H9 (cell line): Measurements from ENCODE around the gene CERS6. TPM values are rescaled to one million over a fixed set of nuclear protein-coding genes. Genes with fewer than 3 reads are reported as not detected.

Source experiments
- DNase-seq: peaks from one replicate; pipeline ENCODE4 v3.0.0-alpha.2; 2017
- H2AFZ ChIP-seq: one replicate; pipeline ENCODE4 v1.6.1; 2013; ENCODE audit warnings: mild to moderate bottlenecking, low read length, control low read depth, moderate library complexity
- H2AK5ac ChIP-seq: 2 replicates; pipeline ENCODE4 v1.6.1; 2013; ENCODE audit warnings: low read length, control low read depth, mixed read lengths; ENCODE audit not compliant: insufficient read length
- H2BK120ac ChIP-seq: one replicate; pipeline ENCODE4 v1.6.1; 2013; ENCODE audit warnings: low read depth, mild to moderate bottlenecking, low read length, control low read depth, inconsistent platforms; ENCODE audit not compliant: poor library complexity, severe bottlenecking
- H2BK12ac ChIP-seq: 2 replicates; pipeline ENCODE4 v1.6.1; 2013; ENCODE audit warnings: low read length, control low read depth, mixed read lengths, low read depth; ENCODE audit not compliant: insufficient read length
- H2BK15ac ChIP-seq: 2 replicates; pipeline ENCODE4 v1.6.1; 2013; ENCODE audit warnings: low read depth, low read length, control low read depth
- H2BK20ac ChIP-seq: one replicate; pipeline ENCODE4 v1.6.1; 2013; ENCODE audit warnings: low read depth, mild to moderate bottlenecking, low read length, control low read depth, inconsistent platforms; ENCODE audit not compliant: poor library complexity, severe bottlenecking
- H2BK5ac ChIP-seq: 2 replicates; pipeline ENCODE4 v1.6.1; 2013; ENCODE audit warnings: low read length, control low read depth, mixed read lengths; ENCODE audit not compliant: insufficient read length
- H3K14ac ChIP-seq: 2 replicates; pipeline ENCODE4 v1.6.1; 2013; ENCODE audit warnings: low read length, control low read depth; ENCODE audit not compliant: insufficient read depth
- H3K18ac ChIP-seq: 2 replicates; pipeline ENCODE4 v1.6.1; 2013; ENCODE audit warnings: low read depth, mild to moderate bottlenecking, mixed read lengths, low read length, control low read depth; ENCODE audit not compliant: insufficient read length
- H3K23ac ChIP-seq: 2 replicates; pipeline ENCODE4 v1.6.1; 2013; ENCODE audit warnings: low read length, control low read depth, mixed read lengths, low read depth; ENCODE audit not compliant: insufficient read length
- H3K23me2 ChIP-seq: 2 replicates; pipeline ENCODE4 v1.6.1; 2013; ENCODE audit warnings: low read depth, mild to moderate bottlenecking, mixed read lengths, low read length, control low read depth; ENCODE audit not compliant: insufficient read length, poor library complexity, severe bottlenecking
- H3K27ac ChIP-seq: 2 replicates; pipeline ENCODE4 v1.5.1; 2013; ENCODE audit warnings: low read length, control low read depth, mixed read lengths, low read depth; ENCODE audit not compliant: insufficient read length
- H3K27me3 ChIP-seq: 2 replicates; pipeline ENCODE4 v1.6.1; 2013; ENCODE audit warnings: low read length, control low read depth, inconsistent platforms; ENCODE audit not compliant: insufficient read depth
- H3K4ac ChIP-seq: 2 replicates; pipeline ENCODE4 v1.6.1; 2013; ENCODE audit warnings: low read depth, mild to moderate bottlenecking, control low read depth, inconsistent platforms, low read length, moderate library complexity
- H3K4me1 ChIP-seq: 2 replicates; pipeline ENCODE4 v1.6.1; 2013; ENCODE audit warnings: low read length, control low read depth, inconsistent platforms; ENCODE audit not compliant: insufficient read depth
- H3K4me2 ChIP-seq: 2 replicates; pipeline ENCODE4 v1.6.1; 2013; ENCODE audit warnings: low read length, control low read depth, mixed read lengths; ENCODE audit not compliant: insufficient read length, insufficient read depth
- H3K56ac ChIP-seq: 2 replicates; pipeline ENCODE4 v1.6.1; 2013; ENCODE audit warnings: low read depth, mild to moderate bottlenecking, mixed read lengths, low read length, control low read depth; ENCODE audit not compliant: insufficient read length
- H3K79me1 ChIP-seq: 2 replicates; pipeline ENCODE4 v1.6.1; 2013; ENCODE audit warnings: low read depth, mild to moderate bottlenecking, moderate library complexity, low read length, control low read depth, inconsistent platforms; ENCODE audit not compliant: insufficient read depth, poor library complexity, severe bottlenecking
- H3K79me2 ChIP-seq: 2 replicates; pipeline ENCODE4 v1.6.1; 2013; ENCODE audit warnings: low read length, control low read depth, inconsistent platforms; ENCODE audit not compliant: insufficient read depth
- H3K9ac ChIP-seq: 2 replicates; pipeline ENCODE4 v1.6.1; 2013; ENCODE audit warnings: low read length, control low read depth, mixed read lengths; ENCODE audit not compliant: insufficient read length; ENCODE audit errors: extremely low read depth
- H3K9me3 ChIP-seq: one replicate; pipeline ENCODE4 v1.6.1; 2013; ENCODE audit warnings: low read depth, low read length, inconsistent platforms; ENCODE audit not compliant: control insufficient read depth
- H3T11ph ChIP-seq: one replicate; pipeline ENCODE4 v1.6.1; 2013; ENCODE audit warnings: mild to moderate bottlenecking, low read length, control low read depth, inconsistent platforms
- H4K20me1 ChIP-seq: one replicate; pipeline ENCODE4 v1.6.1; 2013; ENCODE audit not compliant: control insufficient read depth, insufficient read length, insufficient read depth
- H4K5ac ChIP-seq: 2 replicates; pipeline ENCODE4 v1.6.1; 2013; ENCODE audit warnings: low read depth, mild to moderate bottlenecking, mixed read lengths, low read length, control low read depth; ENCODE audit not compliant: insufficient read length
- H4K8ac ChIP-seq: replicated peaks from 2 replicates; pipeline ENCODE4 v1.6.1; 2013; ENCODE audit warnings: low read length, control low read depth, mixed read lengths, low read depth; ENCODE audit not compliant: insufficient read length
- H4K91ac ChIP-seq: 2 replicates; pipeline ENCODE4 v1.6.1; 2013; ENCODE audit warnings: low read depth, mild to moderate bottlenecking, moderate library complexity, mixed read lengths, low read length, control low read depth; ENCODE audit not compliant: insufficient read length
- H3K27ac Mint-ChIP-seq, 3 experiments: 2 replicates in 2 of 3; 3 replicates in 1 of 3; pipeline ENCODE4 v1.8.0; 2020 to 2021; ENCODE audit warnings: mixed read lengths in 3 of 3, mild to moderate bottlenecking in 1 of 3, moderate library complexity in 1 of 3
- H3K27me3 Mint-ChIP-seq: 2 replicates; pipeline ENCODE4 v1.8.0; 2021; ENCODE audit warnings: low read depth, mild to moderate bottlenecking, moderate library complexity, mixed read lengths
- H3K36me3 Mint-ChIP-seq, 3 experiments: 2 replicates in 2 of 3; 3 replicates in 1 of 3; pipeline ENCODE4 v1.8.0; 2020 to 2021; ENCODE audit warnings: low read depth in 3 of 3, mixed read lengths in 3 of 3; ENCODE audit not compliant: insufficient read depth in 1 of 3
- H3K4me1 Mint-ChIP-seq, 2 experiments: 2 replicates each; pipeline ENCODE4 v1.8.0; 2020; ENCODE audit warnings: mixed read lengths in 2 of 2
- H3K4me3 Mint-ChIP-seq, 2 experiments: 2 replicates in 1 of 2; 3 replicates in 1 of 2; pipeline ENCODE4 v1.8.0; 2020 to 2021; ENCODE audit warnings: mild to moderate bottlenecking in 2 of 2, mixed read lengths in 2 of 2, moderate library complexity in 1 of 2
- H3K9me3 Mint-ChIP-seq, 2 experiments: 2 replicates in 1 of 2; 3 replicates in 1 of 2; pipeline ENCODE4 v1.8.0; 2020; ENCODE audit warnings: mild to moderate bottlenecking in 2 of 2, mixed read lengths in 2 of 2, moderate library complexity in 1 of 2
- WGBS: extraction: QIAGEN DNeasy Blood & Tissue Kit; methylation state at CpG from one replicate; pipeline ENCODE4 v1.1.7; 2013; ENCODE audit warnings: missing lambda C conversion rate, low lambda C conversion rate, mixed read lengths; ENCODE audit not compliant: insufficient read length; ENCODE audit errors: extremely low coverage; 5-methylcytosine and 5-hydroxymethylcytosine counted together
- total RNA-seq: library from RNA; stranded (reverse); gene quantifications from 2 replicates; pipeline ENCODE4 v1.2.1, GENCODE V29; 2021
- TF ChIP-seq, protein P1 (sequence below): fragments of 200-600 bp; sonication (generic); conservative IDR thresholded peaks from 3 replicates; pipeline ENCODE4 v1.8.0; 2021; ENCODE audit warnings: antibody characterized with exemption, mild to moderate bottlenecking

CERS6 gene
- total RNA-seq, 1 experiment from 2014 or later, result 17.7 TPM

DNA sequence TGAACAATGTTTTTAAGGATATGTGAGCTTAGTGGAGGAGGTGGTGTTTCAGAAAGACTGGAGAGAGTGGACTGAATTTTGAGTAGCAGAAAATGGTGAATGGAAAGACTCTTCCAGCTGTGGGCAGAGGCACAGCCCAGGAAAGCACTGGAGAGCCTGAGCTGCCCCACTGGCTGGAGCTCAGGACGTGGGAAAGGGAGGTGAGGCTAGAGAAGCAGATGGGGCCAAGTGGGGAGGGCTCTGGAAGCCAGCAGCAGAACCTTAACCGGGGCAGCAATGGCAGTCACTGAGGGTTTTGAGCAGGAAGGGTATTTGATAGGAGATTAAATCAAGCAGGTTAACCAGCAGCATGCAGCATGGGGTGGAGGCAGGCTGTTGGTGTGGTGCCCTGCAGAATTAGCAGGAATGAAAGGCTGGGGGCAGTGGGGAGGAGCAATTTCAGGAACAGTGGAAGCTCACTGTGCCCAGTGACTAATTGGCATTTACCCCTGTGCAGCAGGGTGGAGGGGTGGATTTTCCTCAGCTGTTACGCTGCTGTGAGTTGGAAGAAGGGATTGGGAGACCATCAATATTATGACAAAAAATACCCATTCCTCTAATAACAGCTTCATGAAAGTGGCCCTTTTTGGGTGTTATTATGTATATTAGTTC lies 136.2 kb downstream of the CERS6 start:
- TF ChIP-seq, protein P1, sequence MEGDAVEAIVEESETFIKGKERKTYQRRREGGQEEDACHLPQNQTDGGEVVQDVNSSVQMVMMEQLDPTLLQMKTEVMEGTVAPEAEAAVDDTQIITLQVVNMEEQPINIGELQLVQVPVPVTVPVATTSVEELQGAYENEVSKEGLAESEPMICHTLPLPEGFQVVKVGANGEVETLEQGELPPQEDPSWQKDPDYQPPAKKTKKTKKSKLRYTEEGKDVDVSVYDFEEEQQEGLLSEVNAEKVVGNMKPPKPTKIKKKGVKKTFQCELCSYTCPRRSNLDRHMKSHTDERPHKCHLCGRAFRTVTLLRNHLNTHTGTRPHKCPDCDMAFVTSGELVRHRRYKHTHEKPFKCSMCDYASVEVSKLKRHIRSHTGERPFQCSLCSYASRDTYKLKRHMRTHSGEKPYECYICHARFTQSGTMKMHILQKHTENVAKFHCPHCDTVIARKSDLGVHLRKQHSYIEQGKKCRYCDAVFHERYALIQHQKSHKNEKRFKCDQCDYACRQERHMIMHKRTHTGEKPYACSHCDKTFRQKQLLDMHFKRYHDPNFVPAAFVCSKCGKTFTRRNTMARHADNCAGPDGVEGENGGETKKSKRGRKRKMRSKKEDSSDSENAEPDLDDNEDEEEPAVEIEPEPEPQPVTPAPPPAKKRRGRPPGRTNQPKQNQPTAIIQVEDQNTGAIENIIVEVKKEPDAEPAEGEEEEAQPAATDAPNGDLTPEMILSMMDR, result no peak
- H3K4me3 Mint-ChIP-seq, result no peak overlapping the region; a peak in 1 of 5 replicates
- peaks cover 49 to 51% of the 10 kb centered on the region in 2 experiments for H3K4me1 Mint-ChIP-seq
- no peak overlapping the region for H2BK20ac ChIP-seq
- no peaks in the 10 kb centered on the region for H3K9me3 ChIP-seq
- H3K36me3 Mint-ChIP-seq, result peaks cover 0 to 3% (median 2%) of the 10 kb centered on the region in 3 experiments; a peak in 1 of 7 replicates
- no peak overlapping the region for H3T11ph ChIP-seq
- no peak overlapping the region for H3K9ac ChIP-seq
- H3K18ac ChIP-seq, result no peak overlapping the region
- H3K27ac ChIP-seq, result no peak overlapping the region
- H3K27ac Mint-ChIP-seq, result peak overlapping the region; percentile 50 to 91 (median 88); a peak in 5 of 7 replicates
- H3K79me2 ChIP-seq, result 0 out of 2 replicates have a peak, but pooled peaks cover 3% of the 10 kb centered on the region
- no peak overlapping the region for H2BK12ac ChIP-seq
- H2AFZ ChIP-seq, result no peak overlapping the region
- H2AK5ac ChIP-seq, result no peak overlapping the region
- H3K79me1 ChIP-seq, result peaks cover 2% of the 10 kb centered on the region
- H4K8ac ChIP-seq, result no peak overlapping the region
- H3K14ac ChIP-seq, result peak overlapping the region; percentile 63; the same call in 1 of the 2 replicates
- DNase-seq, result no peak
- H4K5ac ChIP-seq, result no peak overlapping the region
- H3K23ac ChIP-seq, result no peak overlapping the region
- no peaks in the 10 kb centered on the region for H4K20me1 ChIP-seq
- H2BK15ac ChIP-seq, result no peak overlapping the region
- no peak overlapping the region for H3K56ac ChIP-seq
- peaks cover 3% of the 10 kb centered on the region for H3K4me1 ChIP-seq
- H3K27me3 ChIP-seq, result no peaks in the 10 kb centered on the region
- H3K4ac ChIP-seq, result no peak overlapping the region
- no peak overlapping the region for H2BK120ac ChIP-seq
- no CpG with 5 or more reads among the region's 3 CpGs for WGBS
- H3K4me2 ChIP-seq, result no peak overlapping the region
- H2BK5ac ChIP-seq, result no peak overlapping the region
- H3K23me2 ChIP-seq, result no peaks in the 10 kb centered on the region
- no peaks in the 10 kb centered on the region for H3K27me3 Mint-ChIP-seq
- H3K9me3 Mint-ChIP-seq, result no peaks in the 10 kb centered on the region
- H4K91ac ChIP-seq, result no peak overlapping the region
